ENCODE data around the gene C22orf39.
A peak's percentile ranks its signal among the peaks of the same experiment; 100 is the strongest.

C22orf39 gene

GRCh38 chr22:19447330-19448075, at the start of gene C22orf39:
Gene C22orf39, minus strand, starts transcription at chr22:19447711. Its CDS starts 23 bp downstream, at chr22:19447688.
- no peaks in the 10 kb centered on the region for H3K9me3 ChIP-seq (replicated peaks; ENCODE audit: insufficient read depth, low read length)
- peak within 1 kb of the TSS; percentile 75 for H3K27ac ChIP-seq (ENCODE audit: low read length)
- H3K9ac ChIP-seq (ENCODE audit: low read length), result peak within 1 kb of the TSS; percentile 78
- H2AFZ ChIP-seq (ENCODE audit: low read length), result peak within 1 kb of the TSS; percentile 87
- H3K4me2 ChIP-seq (ENCODE audit: low read depth, low read length), result peak within 1 kb of the TSS; percentile 84
- H3K36me3 ChIP-seq (replicated peaks; ENCODE audit: insufficient read depth, low read length), result no peaks in the 10 kb centered on the region
- no peaks in the 10 kb centered on the region for H3K9me2 ChIP-seq (replicated peaks; ENCODE audit: insufficient read depth, low read length)
- H3K4me3 ChIP-seq (ENCODE audit: low read length), result peak within 1 kb of the TSS; percentile 88
- peaks cover 28% of the 10 kb centered on the region for H3F3A ChIP-seq (ENCODE audit: insufficient read depth, low read length)
- peaks cover 16% of the 10 kb centered on the region for H3K4me1 ChIP-seq (ENCODE audit: low read length)
- peak; percentile 95 for DNase-seq
- H4K20me1 ChIP-seq (ENCODE audit: insufficient read depth, low read length), result no peaks in the 10 kb centered on the region
- no peak for TF ChIP-seq EZH2 (optimal IDR thresholded peaks at IDR 0.05; ENCODE audit: low read depth, low read length)
- TF ChIP-seq, protein P1, sequence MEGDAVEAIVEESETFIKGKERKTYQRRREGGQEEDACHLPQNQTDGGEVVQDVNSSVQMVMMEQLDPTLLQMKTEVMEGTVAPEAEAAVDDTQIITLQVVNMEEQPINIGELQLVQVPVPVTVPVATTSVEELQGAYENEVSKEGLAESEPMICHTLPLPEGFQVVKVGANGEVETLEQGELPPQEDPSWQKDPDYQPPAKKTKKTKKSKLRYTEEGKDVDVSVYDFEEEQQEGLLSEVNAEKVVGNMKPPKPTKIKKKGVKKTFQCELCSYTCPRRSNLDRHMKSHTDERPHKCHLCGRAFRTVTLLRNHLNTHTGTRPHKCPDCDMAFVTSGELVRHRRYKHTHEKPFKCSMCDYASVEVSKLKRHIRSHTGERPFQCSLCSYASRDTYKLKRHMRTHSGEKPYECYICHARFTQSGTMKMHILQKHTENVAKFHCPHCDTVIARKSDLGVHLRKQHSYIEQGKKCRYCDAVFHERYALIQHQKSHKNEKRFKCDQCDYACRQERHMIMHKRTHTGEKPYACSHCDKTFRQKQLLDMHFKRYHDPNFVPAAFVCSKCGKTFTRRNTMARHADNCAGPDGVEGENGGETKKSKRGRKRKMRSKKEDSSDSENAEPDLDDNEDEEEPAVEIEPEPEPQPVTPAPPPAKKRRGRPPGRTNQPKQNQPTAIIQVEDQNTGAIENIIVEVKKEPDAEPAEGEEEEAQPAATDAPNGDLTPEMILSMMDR (IDR thresholded peaks at IDR 0.05; ENCODE audit: low read length), result no peak
- TF ChIP-seq EZH2phosphoT487 (IDR thresholded peaks at IDR 0.05; ENCODE audit: low read length), result no peak
- H3K27me3 ChIP-seq (replicated peaks; ENCODE audit: insufficient read depth, low read length), result no peaks in the 10 kb centered on the region
- peaks cover 61% of the 10 kb centered on the region for H3K79me2 ChIP-seq (ENCODE audit: low read length)

GRCh38 chr22:19497245-19497644, 49.7 kb upstream of the C22orf39 start:
- Histone ChIP-seq H2AFZ (ENCODE audit: low read length) (no peak overlapping the region), H3K4me1 (ENCODE audit: low read length) (no peaks in the 10 kb centered on the region), H3K27ac (ENCODE audit: low read length) (no peak overlapping the region), H3K27me3 (replicated peaks; ENCODE audit: insufficient read depth, low read length) (no peaks in the 10 kb centered on the region), H3K4me3 (ENCODE audit: low read length) (no peak overlapping the region), H3K9me2 (replicated peaks; ENCODE audit: insufficient read depth, low read length) (no peaks in the 10 kb centered on the region), H3K4me2 (ENCODE audit: low read depth, low read length) (no peak overlapping the region), H3K36me3 (replicated peaks; ENCODE audit: insufficient read depth, low read length) (0 out of 2 replicates have a peak, but pooled peaks cover 3% of the 10 kb centered on the region), H3K9ac (ENCODE audit: low read length) (no peak overlapping the region), H3K79me2 (ENCODE audit: low read length) (no peaks in the 10 kb centered on the region), H3F3A (ENCODE audit: insufficient read depth, low read length) (no peaks in the 10 kb centered on the region), H4K20me1 (ENCODE audit: insufficient read depth, low read length) (no peaks in the 10 kb centered on the region), H3K9me3 (replicated peaks; ENCODE audit: insufficient read depth, low read length) (no peaks in the 10 kb centered on the region)
- TF ChIP-seq, protein P1 (IDR thresholded peaks at IDR 0.05; ENCODE audit: low read length), result no peak
- TF ChIP-seq EZH2 (optimal IDR thresholded peaks at IDR 0.05; ENCODE audit: low read depth, low read length) (no peak), EZH2phosphoT487 (IDR thresholded peaks at IDR 0.05; ENCODE audit: low read length) (no peak)
- DNase-seq, result no peak

DNA sequence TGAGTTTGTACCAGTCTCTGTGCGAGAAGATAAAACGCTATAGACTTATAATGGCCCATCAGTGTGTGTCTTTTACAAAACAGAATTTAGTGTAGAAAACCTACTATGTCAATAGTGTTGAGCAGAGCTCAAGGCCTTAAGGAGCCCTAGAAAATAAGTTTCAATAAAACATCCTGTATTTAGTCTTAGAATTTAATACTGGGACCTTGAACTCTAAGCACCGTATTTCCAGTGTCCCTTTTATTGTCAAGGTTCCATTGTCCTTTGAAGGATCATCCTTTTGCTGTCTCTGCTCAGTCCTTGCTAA, 48.8 kb upstream of the C22orf39 start:
- Histone ChIP-seq H3K79me2 (ENCODE audit: low read length) (no peaks in the 10 kb centered on the region), H3K27me3 (replicated peaks; ENCODE audit: insufficient read depth, low read length) (no peaks in the 10 kb centered on the region), H3K9me2 (replicated peaks; ENCODE audit: insufficient read depth, low read length) (no peaks in the 10 kb centered on the region), H3K9ac (ENCODE audit: low read length) (no peak overlapping the region), H3K4me1 (ENCODE audit: low read length) (no peaks in the 10 kb centered on the region), H2AFZ (ENCODE audit: low read length) (no peak overlapping the region), H3F3A (ENCODE audit: insufficient read depth, low read length) (no peaks in the 10 kb centered on the region), H3K36me3 (replicated peaks; ENCODE audit: insufficient read depth, low read length) (0 out of 2 replicates have a peak, but pooled peaks cover 3% of the 10 kb centered on the region), H4K20me1 (ENCODE audit: insufficient read depth, low read length) (no peaks in the 10 kb centered on the region), H3K27ac (ENCODE audit: low read length) (no peak overlapping the region), H3K4me3 (ENCODE audit: low read length) (no peak overlapping the region), H3K9me3 (replicated peaks; ENCODE audit: insufficient read depth, low read length) (no peaks in the 10 kb centered on the region), H3K4me2 (ENCODE audit: low read depth, low read length) (no peak overlapping the region)
- no peak for TF ChIP-seq EZH2 (optimal IDR thresholded peaks at IDR 0.05; ENCODE audit: low read depth, low read length)
- TF ChIP-seq EZH2phosphoT487 (IDR thresholded peaks at IDR 0.05; ENCODE audit: low read length), result no peak
- TF ChIP-seq, protein P1 (IDR thresholded peaks at IDR 0.05; ENCODE audit: low read length), result no peak
- DNase-seq, result no peak
